GM18505 (cell line): ENCODE measurements around the gene PER2.
"Not testable (repeated sequence)": the region's sequence is repeated elsewhere in the genome, so short reads cannot be mapped to it uniquely, and the experiment has no call there.

Source experiments
- ATAC-seq: cut with Tn5 transposase; IDR thresholded peaks from one replicate; pipeline ENCODE4 v1.9.1; 2021; ENCODE audit not compliant: unreplicated experiment
- POLR2A ChIP-seq: IDR thresholded peaks from 4 replicates; pipeline ENCODE4 v1.6.1; 2011; ENCODE audit warnings: borderline replicate concordance; ENCODE audit not compliant: insufficient read depth, insufficient read length; ENCODE audit errors: extremely low read depth

The PER2 gene

DNA sequence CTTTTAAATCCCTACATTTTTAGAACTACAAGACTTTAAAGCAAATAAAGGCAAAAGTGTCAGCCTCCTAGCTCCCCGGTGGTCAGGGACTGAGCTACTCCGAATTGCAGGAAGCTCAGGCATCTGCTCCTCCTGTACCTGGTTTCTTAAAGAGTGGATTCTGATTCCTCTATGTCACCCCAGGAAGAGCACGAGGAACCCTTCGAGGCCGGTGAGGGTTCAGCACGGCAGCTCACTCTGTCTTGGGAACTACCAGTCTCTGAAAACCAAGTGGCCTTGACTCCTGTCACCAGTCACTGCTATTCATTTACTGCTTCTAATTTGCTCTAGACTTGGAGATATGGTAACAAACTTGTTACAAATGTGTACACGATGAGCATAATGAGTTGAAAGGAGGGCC is 2.3 kb downstream of the PER2 start:
- no peak for TF ChIP-seq POLR2A
- no peak for ATAC-seq

- TF ChIP-seq POLR2A, result no peak
- no peak for ATAC-seq
Observed at GRCh38 chr2:238285653-238286082, 2.7 kb downstream of the PER2 start.

DNA sequence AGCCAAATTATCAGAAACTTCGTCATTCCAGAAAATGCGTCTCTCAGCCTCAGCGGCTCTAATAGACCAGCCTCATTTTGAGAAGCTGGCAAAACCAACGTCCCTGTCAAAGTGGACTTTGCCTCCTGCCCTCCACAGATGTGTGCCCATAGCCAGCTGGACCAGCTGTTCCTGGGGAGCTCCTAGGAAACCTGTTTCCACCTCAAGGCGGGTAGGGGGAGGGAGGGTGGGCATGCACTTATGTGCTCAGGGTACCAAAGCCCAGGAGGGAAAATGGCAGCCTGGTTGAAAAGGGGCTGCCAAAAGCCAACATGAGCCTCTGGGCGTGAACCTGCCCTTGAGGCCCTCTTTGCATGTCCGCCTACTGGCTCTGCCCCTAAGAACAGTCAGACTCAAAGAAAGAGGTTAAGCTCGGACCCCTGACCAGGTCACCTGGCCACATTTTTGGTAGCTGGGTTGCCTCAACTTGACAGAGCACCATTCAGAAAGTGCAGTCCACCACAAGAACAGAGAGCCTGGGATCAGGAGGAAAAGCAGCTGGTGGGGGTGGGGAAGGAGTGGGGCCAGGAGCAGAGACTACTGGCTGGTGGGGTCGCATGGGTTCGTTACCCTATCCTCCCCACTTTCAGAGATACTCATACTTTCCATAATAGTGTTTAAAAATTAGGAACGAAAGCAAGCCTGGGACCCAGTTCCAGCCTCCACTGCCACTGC is 3.5 kb downstream of the PER2 start:
- no peak for ATAC-seq
- no peak for TF ChIP-seq POLR2A

DNA sequence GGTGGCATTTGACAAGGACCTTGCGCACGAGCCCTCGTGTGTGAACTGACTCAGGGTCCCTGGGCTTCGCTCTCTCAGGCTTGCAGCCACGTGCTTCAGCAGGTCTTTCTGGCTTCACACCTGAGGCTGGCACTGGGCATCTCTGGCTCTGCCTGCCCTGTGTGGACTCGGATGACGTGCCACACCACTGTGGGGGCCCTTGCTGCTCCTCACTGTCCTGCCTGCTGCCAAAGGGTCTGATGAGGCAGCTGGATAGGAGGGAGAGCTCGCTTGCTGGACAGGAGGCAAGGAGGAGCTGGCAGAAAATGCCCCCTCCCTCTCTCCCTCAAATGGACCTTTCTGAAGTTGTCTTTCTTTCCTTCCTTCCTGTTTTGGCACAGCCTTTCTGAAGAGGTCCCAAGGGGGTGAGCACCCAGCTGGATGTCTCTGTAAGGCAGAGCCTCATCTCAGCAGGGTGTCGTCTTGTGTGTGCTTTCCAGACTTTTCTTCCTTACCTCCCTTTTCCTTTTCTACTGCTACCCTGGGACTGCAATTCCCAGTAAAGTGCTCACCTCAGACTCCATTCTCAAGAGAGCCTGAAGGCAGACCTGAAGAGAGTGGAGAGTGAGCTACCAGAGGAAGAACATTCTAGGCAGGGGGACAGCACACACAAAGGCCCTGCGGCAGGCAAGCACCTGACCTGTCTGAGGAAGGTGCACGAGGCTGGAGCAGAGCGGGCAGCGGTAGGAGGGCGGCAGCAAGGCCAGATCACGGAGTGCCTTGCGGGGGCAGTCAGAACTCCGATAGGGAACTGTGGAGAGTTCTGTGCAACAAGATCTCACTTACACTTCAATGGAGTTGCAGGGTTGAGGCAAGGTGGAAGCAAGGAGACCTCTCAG is 5.3 kb downstream of the PER2 start:
- no peak for TF ChIP-seq POLR2A
- no peak for ATAC-seq

DNA sequence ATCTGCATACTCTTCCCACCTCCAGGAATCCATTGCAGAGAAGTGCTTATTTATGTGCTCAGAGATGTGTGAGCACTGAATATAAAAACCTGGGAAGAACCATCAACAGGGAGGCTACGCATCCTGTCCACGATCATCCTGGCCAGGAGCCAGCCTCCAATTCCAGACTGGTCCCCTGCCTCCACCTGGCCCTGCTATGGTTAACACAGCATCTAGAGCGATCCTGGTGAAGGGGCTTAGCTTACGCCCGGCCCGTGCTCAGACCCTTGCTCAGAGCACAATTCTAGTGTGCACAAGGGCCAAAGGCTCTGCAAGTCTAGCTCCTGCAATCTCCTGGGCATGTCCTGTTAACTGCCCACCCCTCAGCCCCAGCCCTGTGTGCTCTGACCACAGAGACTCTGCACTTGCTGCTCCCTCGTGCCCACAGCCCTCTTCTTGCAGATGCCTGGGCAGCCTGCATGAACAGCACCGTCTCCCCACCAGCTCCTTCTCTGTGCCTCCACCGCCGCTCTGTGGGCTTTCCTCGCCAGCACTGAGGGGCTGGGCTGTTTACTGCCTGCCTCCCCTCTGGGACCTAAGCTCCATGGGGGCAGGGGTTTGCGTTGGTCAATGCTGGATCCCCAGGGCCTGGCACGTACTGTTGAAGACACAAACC is 6.5 kb downstream of the PER2 start:
- no peak for ATAC-seq
- TF ChIP-seq POLR2A, result no peak

DNA sequence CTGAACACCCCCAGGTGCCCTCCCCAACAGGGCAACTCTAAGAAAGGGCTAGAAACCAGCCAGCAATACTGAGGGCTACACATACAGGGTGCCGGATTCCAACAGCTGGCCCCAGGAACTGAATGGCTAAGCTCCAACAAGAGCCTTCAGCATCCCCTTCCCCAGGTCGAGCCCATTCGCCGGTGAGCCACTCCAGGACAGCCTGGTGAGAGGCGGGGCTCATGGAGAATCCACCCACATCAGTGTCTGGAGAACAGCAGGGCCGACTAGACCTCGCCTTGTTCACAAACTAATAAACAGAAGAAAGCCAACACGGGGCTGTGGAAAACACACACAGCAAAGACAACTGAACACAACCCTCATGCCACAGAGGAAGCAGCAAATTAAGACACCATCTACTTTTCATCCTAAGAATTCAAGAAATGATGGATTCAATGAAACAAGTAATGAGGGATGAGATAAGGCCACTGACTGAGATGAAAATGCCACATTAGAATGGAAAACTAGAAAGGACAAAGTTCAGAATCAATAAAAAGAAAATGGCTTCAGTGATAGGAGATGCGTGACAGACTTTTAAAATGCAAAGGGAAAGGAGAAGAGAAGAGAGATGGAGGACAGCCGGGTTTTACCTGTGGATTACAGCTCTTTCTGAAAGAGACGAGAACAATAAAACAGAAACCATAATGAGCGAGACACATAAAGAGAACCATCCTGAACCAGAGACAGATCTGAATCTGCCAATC is 8.2 kb downstream of the PER2 start:
- TF ChIP-seq POLR2A, result no peak
- ATAC-seq, result no peak

DNA sequence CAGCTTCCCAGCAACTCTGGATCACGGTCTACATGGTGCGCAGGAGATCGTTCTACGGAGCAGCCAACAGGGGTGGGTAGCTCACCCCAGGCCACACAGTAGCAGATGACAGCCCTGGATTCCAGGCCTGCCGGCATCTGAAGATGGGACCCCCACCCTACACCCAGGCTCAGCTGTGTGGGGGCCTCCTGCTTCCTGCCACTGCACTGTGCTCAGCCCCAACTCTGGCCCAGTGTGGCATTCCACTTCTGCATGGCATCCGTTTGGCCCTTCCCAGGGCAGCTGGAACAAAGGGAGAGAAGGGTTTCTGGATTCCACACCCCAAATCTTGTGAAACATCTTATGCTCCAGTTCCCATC is 9.1 kb downstream of the PER2 start:
- no peak for TF ChIP-seq POLR2A
- no peak for ATAC-seq

GRCh38 chr2:238278626-238279323 is 9.6 kb downstream of the PER2 start:
- no peak for TF ChIP-seq POLR2A
- no peak for ATAC-seq

GRCh38 chr2:238277695-238278094 is 10.7 kb downstream of the PER2 start:
- ATAC-seq, result no peak
- no peak for TF ChIP-seq POLR2A

DNA sequence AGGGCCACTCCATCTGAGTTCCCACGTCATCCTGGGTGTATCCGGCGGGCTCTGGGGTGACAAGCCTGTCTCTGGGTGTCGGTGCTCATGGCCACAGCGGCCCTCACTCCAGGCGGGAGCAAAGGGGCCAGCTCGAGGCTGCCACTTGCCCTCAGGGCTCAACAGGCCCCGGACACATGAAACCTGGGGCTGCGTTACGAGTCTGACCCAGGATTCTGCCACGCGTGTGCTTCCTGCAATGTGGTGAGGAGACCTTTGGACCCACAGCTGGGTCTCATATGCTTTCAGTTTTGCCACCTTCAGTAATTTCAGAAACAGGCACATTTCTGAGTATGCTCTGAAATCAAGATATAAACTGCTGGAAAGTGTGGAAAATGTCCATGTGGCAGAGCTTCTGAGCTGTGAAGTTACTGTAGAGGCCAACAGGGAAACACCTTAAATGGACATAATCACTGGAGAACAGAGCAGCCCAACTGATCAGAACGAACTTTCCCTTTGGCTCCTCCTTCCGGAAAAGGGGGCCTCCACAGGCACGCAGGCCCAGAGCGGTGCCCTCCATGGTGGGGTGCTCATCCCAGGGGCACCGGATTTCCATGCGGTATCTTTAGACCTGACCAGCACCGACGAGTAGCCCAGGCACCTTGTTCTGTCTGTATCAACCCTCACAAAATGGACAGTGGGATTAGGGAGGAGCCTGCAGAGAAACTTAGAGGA is 14.1 kb downstream of the PER2 start:
- ATAC-seq, result no peak
- TF ChIP-seq POLR2A, result no peak

DNA sequence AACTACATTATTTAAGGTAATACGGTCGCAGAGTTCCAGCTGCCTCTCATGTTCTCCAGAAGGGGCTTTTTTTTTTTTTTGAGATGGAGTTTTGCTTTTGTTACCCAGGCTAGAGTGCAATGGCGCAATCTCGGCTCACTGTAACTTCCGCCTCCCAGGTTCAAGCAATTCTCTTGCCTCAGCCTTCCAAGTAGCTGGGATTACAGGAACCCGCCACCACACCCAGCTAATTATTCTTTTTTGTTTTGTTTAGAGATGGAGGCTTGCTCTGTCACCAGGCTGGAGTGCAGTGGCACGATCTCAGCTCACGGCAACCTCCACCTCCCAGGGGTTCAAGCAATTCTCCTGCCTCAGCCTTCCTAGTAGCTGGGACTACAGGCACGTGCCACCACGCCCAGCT is 15.0 kb downstream of the PER2 start:
- ATAC-seq, result not testable (repeated sequence)

GRCh38 chr2:238272156-238272555 is 16.3 kb downstream of the PER2 start:
- no peak for ATAC-seq
- no peak for TF ChIP-seq POLR2A

DNA sequence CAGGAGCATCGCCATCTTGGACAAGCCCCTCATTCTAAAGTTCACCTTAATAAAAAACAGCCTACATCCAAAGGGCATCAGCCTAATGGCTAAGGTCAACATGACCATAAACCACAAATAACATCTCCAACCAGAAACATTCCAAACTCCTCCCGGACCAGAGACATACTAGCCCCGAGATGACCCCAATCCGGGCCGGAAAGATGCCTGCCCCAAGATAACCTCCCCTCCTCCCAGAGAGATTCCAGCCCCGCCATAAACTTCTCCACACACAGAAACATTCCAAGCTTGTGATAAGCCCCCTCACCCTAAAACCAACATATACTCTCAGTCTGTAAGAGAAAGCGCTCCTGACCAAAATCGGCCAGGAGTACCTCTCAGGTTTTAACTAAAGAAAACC is 16.7 kb downstream of the PER2 start:
- not testable (repeated sequence) for ATAC-seq
